Measurements from ENCODE around the gene PLK3.

PLK3 gene

GRCh38 chr1:44784094-44785028 is 15.8 kb upstream of the PLK3 start:
- H3K27me3 ChIP-seq (ENCODE audit: insufficient read depth, poor library complexity, severe bottlenecking), result no peaks in the 10 kb centered on the region
- no peak for DNase-seq (ENCODE audit: low read depth in 1 of 2, low spot score in 1 of 2)
- TF ChIP-seq POLR2AphosphoS5 (IDR thresholded peaks at IDR 0.05; ENCODE audit: low read depth) (no peak), CTCF (IDR thresholded peaks at IDR 0.05; ENCODE audit: insufficient read depth, low read length) (no peak), REST (IDR thresholded peaks at IDR 0.05; ENCODE audit: insufficient replicate concordance, low read depth) (no peak)
- H3K27ac ChIP-seq (replicated peaks), result no peak overlapping the region
- no peak overlapping the region for H3K4me3 ChIP-seq (replicated peaks; ENCODE audit: insufficient read depth, low read length)

- no peak overlapping the region for H3K4me3 ChIP-seq (replicated peaks; ENCODE audit: insufficient read depth, low read length)
- H3K27me3 ChIP-seq (ENCODE audit: insufficient read depth, poor library complexity, severe bottlenecking), result no peaks in the 10 kb centered on the region
- TF ChIP-seq REST (IDR thresholded peaks at IDR 0.05; ENCODE audit: insufficient replicate concordance, low read depth) (no peak), POLR2AphosphoS5 (IDR thresholded peaks at IDR 0.05; ENCODE audit: low read depth) (no peak)
- no peak for DNase-seq (ENCODE audit: low read depth in 1 of 2, low spot score in 1 of 2)
- H3K27ac ChIP-seq (replicated peaks), result no peak overlapping the region
These were observed 15.2 kb upstream of the PLK3 start for GRCh38 chr1:44785029-44785380.

GRCh38 chr1:44785501-44786137 is 14.6 kb upstream of the PLK3 start:
- TF ChIP-seq SPI1 (IDR thresholded peaks at IDR 0.05; ENCODE audit: borderline replicate concordance, low read depth) (no peak), GABPA (IDR thresholded peaks at IDR 0.05; ENCODE audit: low read depth) (no peak), REST (IDR thresholded peaks at IDR 0.05; ENCODE audit: insufficient replicate concordance, low read depth) (no peak), POLR2AphosphoS5 (IDR thresholded peaks at IDR 0.05; ENCODE audit: low read depth) (no peak), CTCF (IDR thresholded peaks at IDR 0.05; ENCODE audit: insufficient read depth, low read length) (no peak)
- H3K27me3 ChIP-seq (ENCODE audit: insufficient read depth, poor library complexity, severe bottlenecking), result no peaks in the 10 kb centered on the region
- no peak overlapping the region for H3K27ac ChIP-seq (replicated peaks)
- H3K4me3 ChIP-seq (replicated peaks; ENCODE audit: insufficient read depth, low read length), result peak overlapping the region; percentile 34
- no peak for DNase-seq (ENCODE audit: low read depth in 1 of 2, low spot score in 1 of 2)
